Epithelial cell of proximal tubule (primary cell): ENCODE measurements around the gene KRTAP12-4. TPM values are rescaled to one million over a fixed set of nuclear protein-coding genes. Genes with fewer than 3 reads are reported as not detected.
"Not testable (repeated sequence)": the region's sequence is repeated elsewhere in the genome, so short reads cannot be mapped to it uniquely, and the experiment has no call there.

Experiments used
- DNase-seq: peaks from one replicate; pipeline ENCODE4 v3.0.0-alpha.2; 2011; ENCODE audit warnings: low read depth
- H3K4me3 ChIP-seq: 2 replicates; pipeline ENCODE4 v1.5.1; 2011; ENCODE audit warnings: low read depth, mild to moderate bottlenecking, low read length
- CTCF ChIP-seq: conservative IDR thresholded peaks from 2 replicates; pipeline ENCODE4 v1.5.1; 2012; ENCODE audit warnings: low read depth, mild to moderate bottlenecking, low read length
- total RNA-seq: library from RNA; depleted of rRNA; stranded (reverse); fragments of >200 nt; gene quantifications from 2 replicates; pipeline ENCODE4 v1.2.3, GENCODE V29; 2015

KRTAP12-4 gene
- total RNA-seq, 1 donor from 2014 or later = not detected

GRCh38 chr21:44644878-44645277 lies 9.6 kb downstream of the KRTAP12-4 start:
- TF ChIP-seq CTCF = no peak

GRCh38 chr21:44643741-44644310 lies 10.6 kb downstream of the KRTAP12-4 start:
- no peak for TF ChIP-seq CTCF
- no peak for DNase-seq
- H3K4me3 ChIP-seq = no peak overlapping the region

More at GRCh38 chr21:44644878-44645277, 9.6 kb downstream of the KRTAP12-4 start:
- DNase-seq = no peak
- no peak overlapping the region for H3K4me3 ChIP-seq

GRCh38 chr21:44640761-44641160 lies 13.7 kb downstream of the KRTAP12-4 start:
- no peak overlapping the region for H3K4me3 ChIP-seq
- TF ChIP-seq CTCF = no peak
- DNase-seq = no peak

- DNase-seq = no peak
- TF ChIP-seq CTCF = no peak
- H3K4me3 ChIP-seq = no peak overlapping the region
Observed at GRCh38 chr21:44639331-44639655, 15.2 kb downstream of the KRTAP12-4 start.

GRCh38 chr21:44638506-44639330 lies 15.7 kb downstream of the KRTAP12-4 start:
- not testable (repeated sequence) for H3K4me3 ChIP-seq, DNase-seq

- H3K4me3 ChIP-seq, DNase-seq: not testable (repeated sequence)
Observed at GRCh38 chr21:44637851-44638348, 16.6 kb downstream of the KRTAP12-4 start.

- DNase-seq = no peak
- no peak for TF ChIP-seq CTCF
- no peak within 1 kb of the TSS for H3K4me3 ChIP-seq
Observed at GRCh38 chr21:44637018-44637850, 17.2 kb downstream of the KRTAP12-4 start, which contains the start of gene KRTAP10-10. TSS of gene KRTAP10-10 (plus strand) at chr21:44637356. CDS start at chr21:44637418, 62 bp downstream.
